ENCODE measurements around the gene ERVV-1.
"Not testable (repeated sequence)": the region's sequence is repeated elsewhere in the genome, so short reads cannot be mapped to it uniquely, and the experiment has no call there.

The ERVV-1 gene

GRCh38 chr19:53015730-53016129 is 2.0 kb downstream of the ERVV-1 start:
- in situ Hi-C loops (cut with HindIII; ENCODE audit: low sequenced_read_pairs) = no loop called here

- in situ Hi-C loops (cut with HindIII; ENCODE audit: low sequenced_read_pairs) = no loop called here
Observed at GRCh38 chr19:53019684-53020083, 6.0 kb downstream of the ERVV-1 start.

- in situ Hi-C loops (cut with HindIII; ENCODE audit: low sequenced_read_pairs) = not testable (repeated sequence)
Observed at GRCh38 chr19:53028306-53028705, 14.6 kb downstream of the ERVV-1 start.

DNA sequence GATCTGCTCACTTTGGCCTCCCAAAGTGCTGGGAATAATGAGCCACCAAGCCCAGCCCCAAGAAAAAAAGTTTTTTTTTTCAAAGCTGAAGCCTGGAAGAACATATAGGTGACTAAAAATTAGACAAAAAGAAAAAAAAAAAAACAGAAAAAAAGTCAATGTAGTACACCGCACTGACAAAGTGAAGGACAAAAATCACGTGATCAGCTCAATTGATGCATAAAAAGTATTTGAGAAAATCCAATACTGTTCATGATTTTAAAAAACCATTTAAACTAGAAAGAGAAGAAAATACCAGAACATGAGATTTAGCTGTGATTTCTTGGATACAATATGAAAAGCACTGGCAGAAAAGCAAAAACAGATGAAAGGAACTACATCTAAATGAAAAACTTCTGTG is 20.3 kb downstream of the ERVV-1 start:
- in situ Hi-C loops (cut with HindIII; ENCODE audit: low sequenced_read_pairs) = no loop called here

- in situ Hi-C loops (cut with HindIII; ENCODE audit: low sequenced_read_pairs) = no loop called here
Observed at GRCh38 chr19:53034948-53035675, 21.4 kb downstream of the ERVV-1 start.

DNA sequence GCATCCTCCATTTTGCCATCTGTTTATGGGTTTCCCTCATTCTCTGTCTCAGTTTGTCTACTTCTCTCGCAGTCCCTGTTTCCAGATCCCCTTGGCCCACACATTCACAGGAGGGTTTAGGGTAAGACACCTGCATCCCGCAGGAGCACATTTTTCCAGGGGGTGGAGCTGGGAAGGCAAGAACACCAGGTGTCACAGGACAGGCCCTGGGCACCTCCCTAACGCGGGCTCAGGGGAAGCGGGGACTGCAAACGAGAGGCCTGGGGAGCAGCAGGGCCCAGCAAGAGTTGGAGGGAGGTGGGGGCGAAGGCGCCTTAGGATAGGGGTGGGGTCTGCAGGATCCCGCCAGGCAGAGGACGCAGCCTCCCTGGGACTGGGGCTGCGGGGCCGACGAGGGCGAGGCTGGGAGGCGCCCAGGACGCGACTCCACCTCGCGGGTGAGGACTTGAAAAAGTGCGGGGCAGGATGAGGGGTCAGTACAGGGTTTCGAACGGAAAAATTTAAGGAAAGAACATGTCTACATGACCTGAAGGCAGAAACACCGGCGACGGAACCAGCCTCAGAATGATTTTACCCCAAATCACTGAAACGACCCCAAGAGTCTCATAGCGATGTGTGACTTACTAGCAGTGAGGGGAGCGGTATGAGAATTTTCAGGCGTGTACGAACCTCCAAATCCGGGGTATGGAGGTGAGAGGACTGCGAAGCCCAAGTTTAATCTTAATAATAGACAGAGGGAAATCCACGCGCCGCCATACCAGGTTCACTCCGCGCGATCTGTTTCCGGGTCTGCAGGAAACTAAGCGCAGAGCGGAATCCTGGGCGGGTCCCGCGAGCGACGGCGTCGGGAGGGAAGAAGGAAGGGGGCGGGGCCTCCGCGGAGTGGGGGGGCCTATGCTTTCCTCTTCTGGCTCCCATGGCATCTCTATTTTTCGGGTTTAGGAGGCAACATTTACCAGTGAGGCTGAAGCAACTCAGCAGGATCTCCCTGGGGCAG is 23.7 kb downstream of the ERVV-1 start:
- in situ Hi-C loops (cut with HindIII; ENCODE audit: low sequenced_read_pairs) = no loop called here

DNA sequence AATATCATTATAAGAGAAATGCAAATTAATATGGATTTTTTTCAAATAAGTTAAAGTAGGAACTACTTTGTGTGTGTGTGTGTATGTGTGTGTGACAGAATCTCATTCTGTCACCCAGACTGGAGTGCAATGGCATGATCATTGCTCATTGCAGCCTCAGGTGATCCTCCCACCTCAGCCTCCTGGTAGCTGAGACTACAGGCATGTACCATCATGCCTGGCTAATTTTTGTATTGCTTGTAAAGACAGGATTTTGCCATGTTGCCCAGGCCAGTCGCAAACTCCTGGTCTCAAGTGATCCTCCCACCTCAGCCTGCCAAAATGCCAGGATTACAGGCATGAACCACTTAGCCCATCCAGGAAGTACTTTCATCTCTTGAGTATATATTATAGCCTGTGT is 27.6 kb downstream of the ERVV-1 start:
- in situ Hi-C loops (cut with HindIII; ENCODE audit: low sequenced_read_pairs) = no loop called here

- in situ Hi-C loops (cut with HindIII; ENCODE audit: low sequenced_read_pairs) = no loop called here
Observed at GRCh38 chr19:53045536-53045935, 31.8 kb downstream of the ERVV-1 start.

GRCh38 chr19:53047379-53047778 is 33.7 kb downstream of the ERVV-1 start:
- in situ Hi-C loops (cut with HindIII; ENCODE audit: low sequenced_read_pairs) = no loop called here

DNA sequence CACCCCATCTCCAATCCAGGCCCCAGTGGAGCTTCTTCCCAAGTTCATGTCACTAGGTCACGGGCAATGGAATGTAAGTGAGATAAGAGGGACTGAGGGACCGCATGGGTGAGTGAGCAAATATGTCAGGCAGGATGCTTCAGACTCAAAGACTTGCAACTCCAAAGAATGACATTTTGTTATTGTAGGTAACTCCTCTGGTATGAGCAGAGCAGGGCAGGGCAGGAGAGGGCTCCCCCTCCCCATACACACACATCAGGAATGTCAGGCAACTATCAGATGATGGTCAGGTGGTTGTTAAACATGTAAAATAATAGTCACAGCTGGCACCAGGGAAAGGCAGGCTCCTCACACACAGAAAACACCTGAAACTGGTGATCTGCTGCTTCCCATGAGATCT is 41.4 kb downstream of the ERVV-1 start:
- in situ Hi-C loops (cut with HindIII; ENCODE audit: low sequenced_read_pairs) = no loop called here

GRCh38 chr19:53057904-53058580 is 44.3 kb downstream of the ERVV-1 start:
- in situ Hi-C loops (cut with HindIII; ENCODE audit: low sequenced_read_pairs) = no loop called here
